Measurements from ENCODE around the gene WDR43.

Gene WDR43

GRCh38 chr2:28909655-28910353 is 15.3 kb downstream of the WDR43 start:
- no peak for DNase-seq

- no peak for DNase-seq
These were observed 21.5 kb downstream of the WDR43 start for GRCh38 chr2:28915939-28916338.

- DNase-seq: no peak
These were observed 32.4 kb downstream of the WDR43 start for GRCh38 chr2:28926847-28927246.

- no peak for DNase-seq
These were observed 33.0 kb downstream of the WDR43 start for GRCh38 chr2:28927469-28927868.

GRCh38 chr2:28927878-28928277 is 33.4 kb downstream of the WDR43 start:
- DNase-seq: no peak

GRCh38 chr2:28929581-28929980 is 35.1 kb downstream of the WDR43 start:
- DNase-seq: no peak

- no peak for DNase-seq
These were observed 35.7 kb downstream of the WDR43 start for GRCh38 chr2:28930205-28930604.

GRCh38 chr2:28934769-28935168 is 40.3 kb downstream of the WDR43 start:
- DNase-seq: no peak

- no peak for DNase-seq
These were observed 46.5 kb downstream of the WDR43 start for GRCh38 chr2:28941008-28941407.

GRCh38 chr2:28944535-28945248 is 50.2 kb downstream of the WDR43 start:
- no peak for DNase-seq

- DNase-seq: no peak
These were observed 53.7 kb downstream of the WDR43 start for GRCh38 chr2:28948160-28948559.

GRCh38 chr2:28949190-28949589 is 54.7 kb downstream of the WDR43 start:
- DNase-seq: no peak

GRCh38 chr2:28949617-28950305 is 55.3 kb downstream of the WDR43 start:
- no peak for DNase-seq

GRCh38 chr2:28950941-28951630 is 56.6 kb downstream of the WDR43 start:
- DNase-seq: no peak

- DNase-seq: no peak
These were observed 57.7 kb downstream of the WDR43 start for GRCh38 chr2:28951910-28952835.

GRCh38 chr2:28952836-28953211 is 58.4 kb downstream of the WDR43 start:
- no peak for DNase-seq

GRCh38 chr2:28955467-28955866 is 61.0 kb downstream of the WDR43 start:
- DNase-seq: no peak

GRCh38 chr2:28956415-28956826 is 62.0 kb downstream of the WDR43 start:
- peak; percentile 18 for DNase-seq

- DNase-seq: no peak
These were observed 62.4 kb downstream of the WDR43 start for GRCh38 chr2:28956890-28957289.

- peak; percentile 73 for DNase-seq
These were observed 64.2 kb downstream of the WDR43 start for GRCh38 chr2:28958689-28959088.

- DNase-seq: no peak
These were observed 65.9 kb downstream of the WDR43 start for GRCh38 chr2:28960401-28960800.

- no peak for DNase-seq
These were observed 68.0 kb downstream of the WDR43 start for GRCh38 chr2:28962505-28962904.

Data from COR-L47 (cell line).